GM19239 (cell line): ENCODE results near the gene SLC66A1.

ENCODE experiments used
- DNase-seq: peaks from one replicate; pipeline ENCODE4 v3.0.0; 2011; ENCODE audit warnings: low spot score; ENCODE audit not compliant: insufficient read length
- FAIRE-seq: peaks from 2 replicates; lab custom pipeline; 2011; peaks lifted over from hg19 to GRCh38; lab: Jason Lieb, UNC

The SLC66A1 gene

GRCh38 chr1:19341201-19342061, 29.3 kb downstream of the SLC66A1 start:
- DNase-seq (peak; percentile 90), FAIRE-seq (peak; percentile 88)

- FAIRE-seq, result no peak
- no peak for DNase-seq
Observed at GRCh38 chr1:19342062-19342750, 30.1 kb downstream of the SLC66A1 start.

GRCh38 chr1:19342894-19343616, 30.9 kb downstream of the SLC66A1 start:
- FAIRE-seq (no peak), DNase-seq (no peak)

- FAIRE-seq (no peak), DNase-seq (no peak)
Observed at GRCh38 chr1:19343617-19344350, 31.7 kb downstream of the SLC66A1 start.

GRCh38 chr1:19344372-19344810, 32.3 kb downstream of the SLC66A1 start:
- peak; percentile 52 for DNase-seq

GRCh38 chr1:19344831-19345230, 32.7 kb downstream of the SLC66A1 start:
- no peak for DNase-seq
- no peak for FAIRE-seq

More at GRCh38 chr1:19344372-19344810, 32.3 kb downstream of the SLC66A1 start:
- FAIRE-seq, result no peak

- no peak for DNase-seq
- FAIRE-seq, result no peak
Observed at GRCh38 chr1:19345391-19345790, 33.3 kb downstream of the SLC66A1 start.

GRCh38 chr1:19346026-19346425, 33.9 kb downstream of the SLC66A1 start:
- no peak for FAIRE-seq
- DNase-seq, result no peak

- no peak for DNase-seq
- FAIRE-seq, result no peak
Observed at GRCh38 chr1:19347533-19348172, 35.5 kb downstream of the SLC66A1 start.

- FAIRE-seq (no peak), DNase-seq (no peak)
Observed at GRCh38 chr1:19348441-19349198, 36.5 kb downstream of the SLC66A1 start.

- FAIRE-seq, result no peak
- no peak for DNase-seq
Observed at GRCh38 chr1:19349999-19350398, 37.9 kb downstream of the SLC66A1 start.

- no peak for FAIRE-seq
Observed at GRCh38 chr1:19350566-19350965, 38.4 kb downstream of the SLC66A1 start.

GRCh38 chr1:19351873-19352272, 39.7 kb downstream of the SLC66A1 start:
- FAIRE-seq (no peak), DNase-seq (no peak)

More at GRCh38 chr1:19350566-19350965, 38.4 kb downstream of the SLC66A1 start:
- no peak for DNase-seq

GRCh38 chr1:19352839-19353238, 40.7 kb downstream of the SLC66A1 start:
- no peak for DNase-seq
- no peak for FAIRE-seq

- DNase-seq (no peak), FAIRE-seq (no peak)
Observed at GRCh38 chr1:19353596-19353995, 41.5 kb downstream of the SLC66A1 start.

- FAIRE-seq (no peak), DNase-seq (no peak)
Observed at GRCh38 chr1:19354531-19354981, 42.4 kb downstream of the SLC66A1 start.

GRCh38 chr1:19356266-19356665, 44.1 kb downstream of the SLC66A1 start:
- FAIRE-seq (no peak), DNase-seq (no peak)

- DNase-seq (no peak), FAIRE-seq (no peak)
Observed at GRCh38 chr1:19357299-19357986, 45.3 kb downstream of the SLC66A1 start.
